Tibial nerve (tissue), 4 donors: ENCODE results near the gene PKNOX2. TPM values are rescaled to one million over a fixed set of nuclear protein-coding genes. Genes with fewer than 3 reads are reported as not detected.

Experiments used
- DNase-seq, 2 donors: peaks; one replicate each; pipeline ENCODE4 v3.0.0-alpha.2; 2019; ENCODE audit warnings: low spot score in 2 of 2
- H3K27ac ChIP-seq, 4 donors: fragments of 200-600 bp; sonication (generic) in 3 of 4; one replicate each; pipeline ENCODE4 v1.5.1; 2017 to 2019; ENCODE audit warnings: mild to moderate bottlenecking in 1 of 4
- H3K27me3 ChIP-seq, 2 donors: fragments of 200-600 bp; sonication (generic) in 1 of 2; one replicate each; pipeline versions ENCODE4 v1.5.1 to v1.6.0; 2017 to 2019
- H3K36me3 ChIP-seq, 3 donors: fragments of 200-600 bp; sonication (generic); one replicate each; pipeline ENCODE4 v1.5.1; 2018 to 2019
- H3K4me1 ChIP-seq, 4 donors: fragments of 200-600 bp; sonication (generic) in 3 of 4; one replicate each; pipeline ENCODE4 v1.5.1; 2017 to 2019
- H3K4me3 ChIP-seq, 4 donors: fragments of 200-600 bp; sonication (generic) in 3 of 4; one replicate each; pipeline ENCODE4 v1.5.1; 2017 to 2019; ENCODE audit warnings: mild to moderate bottlenecking in 1 of 4, moderate library complexity in 1 of 4
- H3K9me3 ChIP-seq, 4 donors: fragments of 200-600 bp; sonication (generic) in 3 of 4; one replicate each; pipeline ENCODE4 v1.5.1; 2017 to 2019
- CTCF ChIP-seq, 5 experiments: fragments of 200-600 bp in 3 of 5; fragments of 450-650 bp in 2 of 5; sonication (generic) in 3 of 5; IDR thresholded peaks; one replicate each; pipeline ENCODE4 v1.5.1; 2016 to 2019; ENCODE audit warnings: antibody characterized with exemption in 5 of 5, mild to moderate bottlenecking in 3 of 5, moderate library complexity in 2 of 5
- EP300 ChIP-seq, 2 donors: sonication (generic); formaldehyde crosslinking; IDR thresholded peaks; one replicate each; pipeline ENCODE4 v1.6.1; 2017; ENCODE audit warnings: antibody characterized with exemption in 2 of 2, mild to moderate bottlenecking in 1 of 2
- POLR2A ChIP-seq, 2 donors: fragments of 450-650 bp; IDR thresholded peaks; one replicate each; pipeline ENCODE4 v1.6.1; 2017; ENCODE audit warnings: antibody characterized with exemption in 2 of 2, mild to moderate bottlenecking in 2 of 2, moderate library complexity in 2 of 2
- WGBS, 2 donors: methylation state at CpG; one replicate each; pipeline ENCODE4 v1.1.5; 2018; 5-methylcytosine and 5-hydroxymethylcytosine counted together
- total RNA-seq, 4 donors: library from RNA; depleted of rRNA; stranded (reverse); fragments of >200 nt; gene quantifications; one replicate each; pipeline ENCODE4 v1.1.0, GENCODE V29; 2016

Gene PKNOX2
- total RNA-seq, 4 donors from 2014 or later: 5.7 to 7.2 (median 6.4) TPM

GRCh38 chr11:125285844-125286243 is 121.3 kb downstream of the PKNOX2 start:
- TF ChIP-seq CTCF (IDR thresholded peaks at IDR 0.05) (no peak), POLR2A (IDR thresholded peaks at IDR 0.05) (no peak), EP300 (IDR thresholded peaks at IDR 0.05) (no peak)
- Histone ChIP-seq H3K4me3 (no peak overlapping the region), H3K36me3 (no peaks in the 10 kb centered on the region), H3K4me1 (peaks cover 0 to 44% (median 15%) of the 10 kb centered on the region in 4 donors), H3K9me3 (no peaks in the 10 kb centered on the region), H3K27me3 (no peaks in the 10 kb centered on the region), H3K27ac (peak overlapping the region in 3 of 4 donors; percentile 8 to 63 (median 57))
- no peak for DNase-seq
- WGBS, 2 donors: 77 to 78% methylated on average over 7 of the region's 7 CpGs

- no peak for TF ChIP-seq CTCF (IDR thresholded peaks at IDR 0.05)
- TF ChIP-seq POLR2A (IDR thresholded peaks at IDR 0.05): no peak
- no peak for TF ChIP-seq EP300 (IDR thresholded peaks at IDR 0.05)
- Histone ChIP-seq H3K27me3 (no peaks in the 10 kb centered on the region), H3K36me3 (no peaks in the 10 kb centered on the region), H3K27ac (peak overlapping the region; percentile 3 to 63 (median 32)), H3K4me1 (peaks cover 0 to 44% (median 15%) of the 10 kb centered on the region in 4 donors), H3K4me3 (no peak overlapping the region), H3K9me3 (no peaks in the 10 kb centered on the region)
- 57 to 65% methylated on average over 8 of the region's 8 CpGs for WGBS, 2 donors
- no peak for DNase-seq
Measured at GRCh38 chr11:125286486-125286885, 121.9 kb downstream of the PKNOX2 start.

- DNase-seq: no peak
- H3K9me3 ChIP-seq: no peaks in the 10 kb centered on the region
- peak overlapping the region in 3 of 4 donors; percentile 10 to 63 (median 57) for H3K27ac ChIP-seq
- H3K4me1 ChIP-seq: peaks cover 0 to 44% (median 15%) of the 10 kb centered on the region in 4 donors
- no peak overlapping the region for H3K4me3 ChIP-seq
- 37% methylated on average over 9 to 10 of the region's 11 CpGs for WGBS, 2 donors
- TF ChIP-seq EP300 (IDR thresholded peaks at IDR 0.05) (no peak), CTCF (IDR thresholded peaks at IDR 0.05) (no peak), POLR2A (IDR thresholded peaks at IDR 0.05) (no peak)
- H3K36me3 ChIP-seq: no peaks in the 10 kb centered on the region
- H3K27me3 ChIP-seq: no peaks in the 10 kb centered on the region
Measured at GRCh38 chr11:125287491-125288210, 123.1 kb downstream of the PKNOX2 start.

GRCh38 chr11:125289419-125290098 is 125.0 kb downstream of the PKNOX2 start:
- Histone ChIP-seq H3K27me3 (no peaks in the 10 kb centered on the region), H3K9me3 (no peaks in the 10 kb centered on the region), H3K4me1 (peaks cover 0 to 44% (median 15%) of the 10 kb centered on the region in 4 donors), H3K4me3 (no peak overlapping the region), H3K36me3 (no peaks in the 10 kb centered on the region), H3K27ac (no peak overlapping the region)
- 50 to 56% methylated on average over 9 of the region's 9 CpGs for WGBS, 2 donors
- no peak for TF ChIP-seq EP300 (IDR thresholded peaks at IDR 0.05)
- no peak for TF ChIP-seq CTCF (IDR thresholded peaks at IDR 0.05)
- TF ChIP-seq POLR2A (IDR thresholded peaks at IDR 0.05): no peak
- DNase-seq: no peak

- TF ChIP-seq EP300 (IDR thresholded peaks at IDR 0.05) (no peak), POLR2A (IDR thresholded peaks at IDR 0.05) (no peak), CTCF (IDR thresholded peaks at IDR 0.05) (no peak)
- H3K27me3 ChIP-seq: no peaks in the 10 kb centered on the region
- H3K27ac ChIP-seq: no peak overlapping the region
- DNase-seq: no peak
- WGBS, 2 donors: 82 to 86% methylated on average over 5 of the region's 5 CpGs
- H3K36me3 ChIP-seq: no peaks in the 10 kb centered on the region
- peaks cover 0 to 40% (median 15%) of the 10 kb centered on the region in 4 donors for H3K4me1 ChIP-seq
- H3K4me3 ChIP-seq: no peak overlapping the region
- no peaks in the 10 kb centered on the region for H3K9me3 ChIP-seq
Measured at GRCh38 chr11:125290263-125290662, 125.7 kb downstream of the PKNOX2 start.
